ENCODE data around the gene NIN. TPM values are rescaled to one million over a fixed set of nuclear protein-coding genes. Genes with fewer than 3 reads are reported as not detected.

The NIN gene
- total RNA-seq, 2 donors from 2014 or later: 31.8 to 41.9 TPM

GRCh38 chr14:50744231-50744630 is 86.7 kb downstream of the NIN start:
- DNase-seq: no peak
- intact Hi-C loops (cut with DNase I): no loop called here
- no peak for ATAC-seq

GRCh38 chr14:50741567-50741966 is 89.4 kb downstream of the NIN start:
- intact Hi-C loops (cut with DNase I): no loop called here
- no peak for ATAC-seq
- DNase-seq: no peak

- intact Hi-C loops (cut with DNase I): no loop called here
- DNase-seq (no peak), ATAC-seq (no peak)
Observed at GRCh38 chr14:50740856-50741255, 90.1 kb downstream of the NIN start.

- intact Hi-C loops (cut with DNase I): no loop called here
- DNase-seq (no peak), ATAC-seq (no peak)
Observed at GRCh38 chr14:50739186-50739585, 91.8 kb downstream of the NIN start.

- DNase-seq (no peak), ATAC-seq (no peak)
- intact Hi-C loops (cut with DNase I): no loop called here
Observed at GRCh38 chr14:50736932-50737419, 94.0 kb downstream of the NIN start.

GRCh38 chr14:50734950-50735695 is 95.8 kb downstream of the NIN start:
- intact Hi-C loops (cut with DNase I): no loop called here
- DNase-seq (no peak), ATAC-seq (no peak)

GRCh38 chr14:50733494-50733893 is 97.5 kb downstream of the NIN start:
- ATAC-seq (no peak), DNase-seq (no peak)
- intact Hi-C loops (cut with DNase I): no loop called here

- no peak for ATAC-seq
- no peak for DNase-seq
- intact Hi-C loops (cut with DNase I): no loop called here
Observed at GRCh38 chr14:50728836-50729235, 102.1 kb downstream of the NIN start.

- intact Hi-C loops (cut with DNase I): no loop called here
- DNase-seq: no peak
- no peak for ATAC-seq
Observed at GRCh38 chr14:50726372-50727107, 104.4 kb downstream of the NIN start.

GRCh38 chr14:50725761-50726160 is 105.2 kb downstream of the NIN start:
- ATAC-seq (no peak), DNase-seq (no peak)
- intact Hi-C loops (cut with DNase I): no loop called here

- DNase-seq (no peak), ATAC-seq (no peak)
- intact Hi-C loops (cut with DNase I): loop anchor here in 1 of 2 donors (5.0 kb wide), 1 partner anchor 103 kb away; no protein-coding TSS in a partner anchor
Observed at GRCh38 chr14:50719911-50720759, 110.8 kb downstream of the NIN start.

- peak in 1 of 2 donors; percentile 26 for ATAC-seq
- intact Hi-C loops (cut with DNase I): loop anchor here in 1 of 2 donors (5.0 kb wide), 1 partner anchor 102 kb away; no protein-coding TSS in a partner anchor
Observed at GRCh38 chr14:50718949-50719348, 112.0 kb downstream of the NIN start.

GRCh38 chr14:50717811-50718210 is 113.2 kb downstream of the NIN start:
- no peak for DNase-seq
- no peak for ATAC-seq
- intact Hi-C loops (cut with DNase I): loop anchor here in 1 of 2 donors (5.0 kb wide), 1 partner anchor 101 kb away; no protein-coding TSS in a partner anchor

More at GRCh38 chr14:50718949-50719348, 112.0 kb downstream of the NIN start:
- no peak for DNase-seq

- DNase-seq: no peak
- intact Hi-C loops (cut with DNase I): loop anchor here in 1 of 2 donors (5.0 kb wide), 1 partner anchor 97 kb away; no protein-coding TSS in a partner anchor
- peak; percentile 60 to 61 for ATAC-seq
Observed at GRCh38 chr14:50714450-50715073, 116.4 kb downstream of the NIN start.

GRCh38 chr14:50711043-50711442 is 119.9 kb downstream of the NIN start:
- intact Hi-C loops (cut with DNase I): no loop called here

GRCh38 chr14:50705026-50705593 is 125.9 kb downstream of the NIN start:
- ATAC-seq: peak in 1 of 2 donors; percentile 44
- intact Hi-C loops (cut with DNase I): no loop called here
- DNase-seq: no peak

More at GRCh38 chr14:50711043-50711442, 119.9 kb downstream of the NIN start:
- DNase-seq (no peak), ATAC-seq (no peak)

- ATAC-seq: peak in 1 of 2 donors; percentile 23
- DNase-seq: no peak
- intact Hi-C loops (cut with DNase I): no loop called here
Observed at GRCh38 chr14:50704454-50705010, 126.4 kb downstream of the NIN start.

GRCh38 chr14:50697659-50698290 is 133.2 kb downstream of the NIN start:
- intact Hi-C loops (cut with DNase I): no loop called here
- ATAC-seq: no peak

More at GRCh38 chr14:50697659-50698290, 133.2 kb downstream of the NIN start:
- no peak for DNase-seq

All from left cardiac atrium (tissue), 4 donors.